ENCODE results near the gene SUPT4H1. TPM values are rescaled to one million over a fixed set of nuclear protein-coding genes. Genes with fewer than 3 reads are reported as not detected.

The SUPT4H1 gene
- total RNA-seq, 1 experiment from 2014 or later: 109 TPM

GRCh38 chr17:58377093-58377601 lies 25.1 kb upstream of the SUPT4H1 start:
- Histone ChIP-seq H3K4ac (ENCODE audit: low read depth, low read length) (no peak overlapping the region), H3K27me3 (ENCODE audit: insufficient read depth, low read length) (no peaks in the 10 kb centered on the region), H3K9ac (ENCODE audit: extremely low read depth, insufficient read length, low read length) (no peak overlapping the region), H3K14ac (ENCODE audit: insufficient read depth, low read length) (no peak overlapping the region; the same call in 1 of the 2 replicates), H3K9me3 (ENCODE audit: control insufficient read depth, low read depth, low read length) (no peaks in the 10 kb centered on the region), H2AK5ac (ENCODE audit: insufficient read length, low read length) (no peak overlapping the region), H2AFZ (ENCODE audit: low read length) (no peak overlapping the region), H2BK5ac (ENCODE audit: insufficient read length, low read length) (no peak overlapping the region), H3K23me2 (ENCODE audit: insufficient read length, low read depth, low read length, poor library complexity, severe bottlenecking) (no peaks in the 10 kb centered on the region), H4K20me1 (ENCODE audit: control insufficient read depth, insufficient read depth, insufficient read length) (no peaks in the 10 kb centered on the region), H3T11ph (ENCODE audit: low read length) (no peak overlapping the region), H3K4me1 (ENCODE audit: insufficient read depth, low read length) (peaks cover 11% of the 10 kb centered on the region; the same call in 1 of the 2 replicates), H3K56ac (ENCODE audit: insufficient read length, low read depth, low read length) (no peak overlapping the region), H2BK20ac (ENCODE audit: low read depth, low read length, poor library complexity, severe bottlenecking) (no peak overlapping the region), H3K79me1 (ENCODE audit: insufficient read depth, low read depth, low read length, poor library complexity, severe bottlenecking) (no peaks in the 10 kb centered on the region), H3K27ac (ENCODE audit: insufficient read length, low read depth, low read length) (no peak overlapping the region), H3K18ac (ENCODE audit: insufficient read length, low read depth, low read length) (no peak overlapping the region), H3K23ac (ENCODE audit: insufficient read length, low read depth, low read length) (no peak overlapping the region), H2BK12ac (ENCODE audit: insufficient read length, low read depth, low read length) (no peak overlapping the region), H3K4me2 (ENCODE audit: insufficient read depth, insufficient read length, low read length) (no peak overlapping the region), H2BK15ac (ENCODE audit: low read depth, low read length) (no peak overlapping the region), H2BK120ac (ENCODE audit: low read depth, low read length, poor library complexity, severe bottlenecking) (no peak overlapping the region), H3K79me2 (ENCODE audit: insufficient read depth, low read length) (no peaks in the 10 kb centered on the region), H4K5ac (ENCODE audit: insufficient read length, low read depth, low read length) (no peak overlapping the region), H4K91ac (ENCODE audit: insufficient read length, low read depth, low read length) (no peak overlapping the region), H4K8ac (replicated peaks; ENCODE audit: insufficient read length, low read depth, low read length) (no peak overlapping the region)
- Mint-ChIP-seq H3K4me3 (no peak overlapping the region), H3K9me3 (no peaks in the 10 kb centered on the region), H3K36me3 (ENCODE audit: insufficient read depth in 1 of 3, low read depth in 3 of 3) (no peaks in the 10 kb centered on the region), H3K4me1 (peaks cover 36 to 37% of the 10 kb centered on the region in 2 experiments), H3K27me3 (ENCODE audit: low read depth) (peaks cover 4% of the 10 kb centered on the region; the same call in 1 of the 2 replicates), H3K27ac (0 out of 7 replicates have a peak overlapping the region, but pooled peaks of 1 of the 3 experiments have one; percentile 18)
- TF ChIP-seq, protein P1, sequence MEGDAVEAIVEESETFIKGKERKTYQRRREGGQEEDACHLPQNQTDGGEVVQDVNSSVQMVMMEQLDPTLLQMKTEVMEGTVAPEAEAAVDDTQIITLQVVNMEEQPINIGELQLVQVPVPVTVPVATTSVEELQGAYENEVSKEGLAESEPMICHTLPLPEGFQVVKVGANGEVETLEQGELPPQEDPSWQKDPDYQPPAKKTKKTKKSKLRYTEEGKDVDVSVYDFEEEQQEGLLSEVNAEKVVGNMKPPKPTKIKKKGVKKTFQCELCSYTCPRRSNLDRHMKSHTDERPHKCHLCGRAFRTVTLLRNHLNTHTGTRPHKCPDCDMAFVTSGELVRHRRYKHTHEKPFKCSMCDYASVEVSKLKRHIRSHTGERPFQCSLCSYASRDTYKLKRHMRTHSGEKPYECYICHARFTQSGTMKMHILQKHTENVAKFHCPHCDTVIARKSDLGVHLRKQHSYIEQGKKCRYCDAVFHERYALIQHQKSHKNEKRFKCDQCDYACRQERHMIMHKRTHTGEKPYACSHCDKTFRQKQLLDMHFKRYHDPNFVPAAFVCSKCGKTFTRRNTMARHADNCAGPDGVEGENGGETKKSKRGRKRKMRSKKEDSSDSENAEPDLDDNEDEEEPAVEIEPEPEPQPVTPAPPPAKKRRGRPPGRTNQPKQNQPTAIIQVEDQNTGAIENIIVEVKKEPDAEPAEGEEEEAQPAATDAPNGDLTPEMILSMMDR (conservative IDR thresholded peaks at IDR 0.05): no peak
- peak; percentile 58 for DNase-seq
- no CpG with 5 or more reads among the region's 3 CpGs for WGBS (ENCODE audit: extremely low coverage, insufficient read length, low lambda C conversion rate)

All from H9 (cell line).